Motor neuron (in vitro differentiated cells): ENCODE data around the gene NSD2. TPM values are rescaled to one million over a fixed set of nuclear protein-coding genes. Genes with fewer than 3 reads are reported as not detected.
A peak's percentile ranks its signal among the peaks of the same experiment; 100 is the strongest.

Source experiments
- ATAC-seq, 8 experiments: fragments of 200-7000 bp; cut with Tn5 transposase; replicated peaks in 6 of 8; 2 replicates each; pipeline ENCODE4 v1.8.0; 2021; ENCODE audit warnings: mild to moderate bottlenecking in 8 of 8, moderate library complexity in 8 of 8
- H3K27ac ChIP-seq, 2 donors: fragments of 250-450 bp; sonication (Bioruptor Pico); 2 replicates each; pipeline ENCODE4 v1.9.0; 2021; ENCODE audit warnings: antibody characterized with exemption in 2 of 2, mild to moderate bottlenecking in 2 of 2, moderate library complexity in 1 of 2
- H3K4me1 ChIP-seq, 2 donors: fragments of 250-450 bp; sonication (Bioruptor Pico); replicated peaks in 1 of 2; 2 replicates each; pipeline ENCODE4 v1.6.1; 2021; ENCODE audit warnings: antibody characterized with exemption in 2 of 2, mild to moderate bottlenecking in 2 of 2, moderate library complexity in 1 of 2
- H3K4me3 ChIP-seq, 5 donors: fragments of 250-450 bp; sonication (Bioruptor Pico); 2 replicates each; pipeline ENCODE4 v1.9.0; 2021; ENCODE audit warnings: antibody characterized with exemption in 5 of 5, mild to moderate bottlenecking in 5 of 5, moderate library complexity in 4 of 5
- WGBS, 10 experiments: fragments of 450-650 bp; shearing (Covaris generic); methylation state at CpG; one replicate each; pipeline ENCODE4 v1.0.0; 2022; 5-methylcytosine and 5-hydroxymethylcytosine counted together
- in situ Hi-C, 9 experiments: fragments of 400-800 bp; cut with MboI; loops; one replicate each; pipeline ENCODE4 v1.15.0; 2021; ENCODE audit warnings: low sequenced_read_pairs in 9 of 9, low pct_unique_long_range_greater_than_20kb in 2 of 9; ENCODE audit not compliant: unreplicated experiment in 9 of 9
- total RNA-seq, 8 experiments: library from RNA; unstranded; fragments of 300-600 nt; gene quantifications; 2 replicates each; pipeline versions ENCODE4 v1.2.3 to v1.2.4, GENCODE V29; 2022

The NSD2 gene
- total RNA-seq, 8 experiments from 2014 or later = 2.9 to 118 (median 63.8) TPM

DNA sequence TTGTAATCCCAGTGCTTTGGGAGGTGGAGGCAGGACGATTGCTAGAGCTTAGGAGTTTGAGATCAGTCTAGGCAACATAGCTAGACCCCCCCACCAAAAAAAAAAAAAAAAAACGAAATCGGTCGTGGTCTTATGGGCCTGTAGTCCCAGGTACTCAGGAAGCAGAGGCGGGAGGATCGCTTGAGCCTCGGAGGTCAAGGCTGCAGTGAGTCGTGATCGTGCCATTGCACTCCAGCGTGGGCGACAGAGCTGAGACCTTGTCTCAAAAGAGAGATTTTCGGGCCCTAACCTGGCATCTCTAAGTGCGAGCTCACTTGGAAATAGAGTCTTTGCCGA, 8.3 kb upstream of the NSD2 start:
- Histone ChIP-seq H3K4me1 (peaks cover 50 to 58% of the 10 kb centered on the region in 2 donors), H3K4me3 (no peak overlapping the region), H3K27ac (peak overlapping the region in 1 of 2 donors; percentile 92)
- in situ Hi-C loops = no loop called here
- no peak for ATAC-seq
- 50 to 100% (median 73%) methylated on average over 1 to 13 of the region's 14 CpGs; no CpG with 5 or more reads in 2 of the 10 experiments for WGBS, 10 experiments

DNA sequence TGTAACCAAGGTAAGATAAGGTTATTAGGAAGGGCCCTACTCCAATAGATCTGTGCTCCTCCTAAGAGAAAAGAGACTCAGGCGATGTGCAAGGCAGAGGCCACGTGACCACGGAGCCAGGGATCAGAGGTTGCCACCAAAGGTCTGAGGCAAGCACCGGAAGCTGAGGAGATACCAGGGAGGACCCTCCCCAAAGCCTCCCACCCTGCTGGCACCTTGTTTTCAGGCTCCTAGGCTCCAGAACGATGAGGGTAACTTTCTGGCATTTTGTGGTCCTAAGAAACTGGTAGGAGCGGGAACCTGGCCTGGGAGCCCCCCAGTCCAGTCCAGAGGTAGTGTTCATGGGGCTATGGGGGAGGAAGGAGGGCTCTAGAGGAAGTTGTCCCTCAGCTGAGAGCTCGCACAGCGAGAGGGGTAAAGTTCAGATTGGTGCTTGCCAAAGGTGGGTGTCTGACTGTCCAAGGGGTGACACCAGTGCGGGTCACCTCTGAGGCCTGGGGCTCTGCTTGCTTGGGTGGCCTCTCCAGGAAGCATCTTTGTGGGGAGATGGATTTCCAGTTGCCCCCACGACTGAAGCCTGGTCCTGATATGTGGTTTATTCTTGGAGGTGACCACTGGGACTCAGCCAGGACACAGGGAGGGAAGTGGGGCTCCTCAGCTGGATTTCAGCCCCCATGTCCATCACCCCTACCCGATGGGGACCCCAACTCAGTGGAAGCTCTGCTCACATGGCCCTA, 7.7 kb upstream of the NSD2 start:
- Histone ChIP-seq H3K4me3 (no peak overlapping the region), H3K4me1 (peaks cover 50 to 53% of the 10 kb centered on the region in 2 donors), H3K27ac (peak overlapping the region; percentile 78 to 92)
- in situ Hi-C loops = no loop called here
- 42 to 100% (median 100%) methylated on average over 2 to 3 of the region's 11 CpGs; no CpG with 5 or more reads in 5 of the 10 experiments for whole genome bisulfite sequencing, 10 experiments
- no peak for ATAC-seq

- whole genome bisulfite sequencing, 10 experiments = 0 to 66% (median 36%) methylated on average over 1 to 5 of the region's 17 CpGs; no CpG with 5 or more reads in 5 of the 10 experiments
- peak overlapping the region; percentile 78 to 92 for H3K27ac ChIP-seq
- in situ Hi-C loops = no loop called here
- peaks cover 45 to 47% of the 10 kb centered on the region in 2 donors for H3K4me1 ChIP-seq
- H3K4me3 ChIP-seq = no peak overlapping the region
- ATAC-seq = peak in 5 of 8 experiments; percentile 76 to 86 (median 84)
Measured at GRCh38 chr4:1864076-1865008, 6.9 kb upstream of the NSD2 start.

DNA sequence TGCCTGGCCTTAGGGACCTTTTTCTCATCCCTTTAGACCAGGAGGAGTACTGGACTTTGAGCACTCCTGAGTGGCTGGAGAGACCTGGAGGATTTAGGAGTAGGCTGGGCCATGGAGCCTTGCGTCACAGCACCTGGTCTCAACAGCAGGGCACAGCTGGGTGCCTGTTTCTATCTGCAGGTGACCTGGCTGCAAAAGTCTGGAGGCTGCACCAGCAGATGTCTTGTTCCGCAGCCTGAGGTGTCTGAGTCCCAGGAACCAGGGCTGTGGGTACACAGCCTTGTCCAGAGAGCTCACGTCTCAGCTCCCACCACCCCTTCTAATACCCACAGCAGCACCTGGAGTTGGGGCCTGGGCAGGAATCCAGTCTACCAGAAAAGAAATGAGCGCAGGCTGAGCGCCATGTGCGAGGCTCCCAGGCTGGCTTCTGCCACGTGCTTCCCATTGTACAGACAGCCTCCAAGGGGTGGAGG, 5.0 kb upstream of the NSD2 start:
- in situ Hi-C loops = no loop called here
- ATAC-seq = no peak
- no CpG with 5 or more reads among the region's 7 CpGs for WGBS, 10 experiments
- H3K27ac ChIP-seq = peak overlapping the region in 1 of 2 donors; percentile 92
- H3K4me1 ChIP-seq = peaks cover 51 to 52% of the 10 kb centered on the region in 2 donors
- H3K4me3 ChIP-seq = no peak overlapping the region

DNA sequence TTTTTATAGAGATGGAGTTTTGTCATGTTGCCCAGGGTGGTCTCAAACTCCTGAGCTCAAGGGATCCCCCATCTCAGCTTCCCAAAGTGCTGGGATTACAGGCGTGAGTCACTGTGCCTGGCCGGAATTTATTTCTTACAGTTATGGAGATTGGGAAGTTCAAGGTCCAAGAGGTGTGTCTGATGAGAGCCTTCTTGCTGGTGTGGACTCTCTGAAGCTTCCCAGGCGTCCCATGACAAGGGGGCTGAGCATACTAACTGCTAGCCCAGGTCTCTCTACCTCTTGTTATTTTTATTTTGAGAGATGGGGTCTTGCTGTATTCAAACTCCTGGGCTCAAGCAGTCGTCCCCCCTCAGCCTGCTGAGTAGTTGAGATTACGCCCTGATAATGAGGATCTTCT, 2.9 kb upstream of the NSD2 start:
- WGBS, 10 experiments = 29 to 100% (median 85%) methylated on average over 1 to 4 of the region's 5 CpGs; no CpG with 5 or more reads in 4 of the 10 experiments
- H3K27ac ChIP-seq = no peak overlapping the region
- H3K4me1 ChIP-seq = peaks cover 34 to 44% of the 10 kb centered on the region in 2 donors
- in situ Hi-C loops = no loop called here
- no peak overlapping the region for H3K4me3 ChIP-seq
- ATAC-seq = no peak

DNA sequence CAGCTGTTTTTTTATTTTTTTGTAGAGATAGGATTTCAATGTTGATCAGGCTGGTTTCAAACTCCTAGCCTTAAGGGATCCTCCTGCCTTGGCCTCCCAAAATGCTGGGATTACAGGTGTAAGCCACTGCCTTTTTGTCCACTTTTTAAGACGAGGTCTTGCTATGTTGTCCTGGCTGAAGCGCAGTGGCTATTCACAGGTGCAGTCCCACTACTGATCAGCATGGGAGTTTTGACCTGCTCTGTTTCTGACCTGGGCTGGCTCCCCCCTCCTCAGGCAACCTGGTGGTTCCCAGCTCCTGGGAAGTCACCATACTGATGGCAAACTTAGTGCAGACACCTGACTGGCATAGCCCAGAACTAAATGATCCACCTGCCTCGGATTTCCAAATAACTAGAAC, 2.3 kb upstream of the NSD2 start:
- Histone ChIP-seq H3K4me3 (no peak overlapping the region), H3K27ac (no peak overlapping the region), H3K4me1 (peaks cover 32 to 44% of the 10 kb centered on the region in 2 donors)
- in situ Hi-C loops = no loop called here
- 57 to 100% (median 98%) methylated on average over 1 to 3 of the region's 3 CpGs; no CpG with 5 or more reads in 4 of the 10 experiments for WGBS, 10 experiments
- ATAC-seq = no peak

DNA sequence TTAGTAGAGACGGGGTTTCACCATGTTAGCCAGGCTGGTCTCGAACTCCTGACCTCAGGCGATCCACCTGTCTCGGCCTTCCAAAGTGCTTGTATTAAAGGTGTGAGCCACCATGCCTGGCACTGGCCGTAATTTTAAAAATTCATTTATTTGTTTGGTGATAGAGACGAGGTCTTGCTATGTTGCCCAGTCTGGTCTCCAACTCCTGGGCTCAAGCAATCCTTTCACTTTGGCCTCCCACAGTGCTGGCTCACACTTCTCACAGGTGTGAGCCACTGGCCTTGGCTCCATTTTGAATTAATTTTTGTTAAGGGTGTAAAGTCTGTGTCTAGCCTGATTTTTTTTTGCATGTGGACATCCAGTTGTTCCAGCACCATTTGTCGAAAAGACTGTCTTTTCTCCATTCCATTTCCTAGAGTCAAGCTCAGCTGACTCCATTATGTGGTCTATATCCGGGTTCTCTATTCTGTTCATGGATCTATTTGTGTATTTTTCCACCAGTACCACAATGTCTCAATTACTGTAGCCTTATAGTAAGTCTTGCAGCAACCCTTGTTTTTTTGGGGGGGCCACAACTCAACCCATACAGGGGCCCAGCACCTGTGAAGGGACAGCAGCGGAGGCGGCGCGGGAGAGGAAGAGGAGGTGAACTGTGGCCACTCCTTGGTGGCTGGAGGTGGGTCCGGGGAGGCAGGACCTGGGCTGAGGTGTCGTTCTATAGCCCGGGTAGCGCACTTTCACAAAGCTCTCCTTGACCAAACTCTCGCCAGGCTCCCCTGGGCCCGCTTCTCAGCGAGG, 1.5 kb upstream of the NSD2 start:
- peak overlapping the region; percentile 62 to 99 (median 84) for H3K4me3 ChIP-seq
- no peak for ATAC-seq
- WGBS, 10 experiments = 10 to 96% (median 80%) methylated on average over 1 to 11 of the region's 19 CpGs
- in situ Hi-C loops = no loop called here
- peak overlapping the region; percentile 94 to 98 for H3K27ac ChIP-seq
- H3K4me1 ChIP-seq = peaks cover 28 to 40% of the 10 kb centered on the region in 2 donors

DNA sequence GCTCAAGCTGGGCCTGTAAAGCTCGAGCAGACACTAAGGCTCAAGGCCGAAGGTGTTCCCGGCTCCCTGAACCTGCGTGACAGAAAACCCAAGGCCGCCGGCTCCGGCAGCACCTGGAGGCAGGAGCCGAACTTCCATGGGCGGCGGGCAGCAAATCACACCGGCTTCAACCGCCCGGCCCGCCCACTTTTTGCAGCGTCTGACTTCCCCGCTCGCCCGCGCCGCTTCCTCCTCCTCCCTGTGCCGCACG, 940 bp upstream of the NSD2 start:
- peak overlapping the region; percentile 94 to 98 for H3K27ac ChIP-seq
- peak in 6 of 8 experiments; percentile 50 to 76 (median 54) for ATAC-seq
- in situ Hi-C loops = no loop called here
- 0% methylated on average over 1 of the region's 22 CpGs; no CpG with 5 or more reads in 9 of the 10 experiments for WGBS, 10 experiments
- H3K4me1 ChIP-seq = peaks cover 23 to 35% of the 10 kb centered on the region in 2 donors
- peak overlapping the region; percentile 62 to 99 (median 84) for H3K4me3 ChIP-seq

DNA sequence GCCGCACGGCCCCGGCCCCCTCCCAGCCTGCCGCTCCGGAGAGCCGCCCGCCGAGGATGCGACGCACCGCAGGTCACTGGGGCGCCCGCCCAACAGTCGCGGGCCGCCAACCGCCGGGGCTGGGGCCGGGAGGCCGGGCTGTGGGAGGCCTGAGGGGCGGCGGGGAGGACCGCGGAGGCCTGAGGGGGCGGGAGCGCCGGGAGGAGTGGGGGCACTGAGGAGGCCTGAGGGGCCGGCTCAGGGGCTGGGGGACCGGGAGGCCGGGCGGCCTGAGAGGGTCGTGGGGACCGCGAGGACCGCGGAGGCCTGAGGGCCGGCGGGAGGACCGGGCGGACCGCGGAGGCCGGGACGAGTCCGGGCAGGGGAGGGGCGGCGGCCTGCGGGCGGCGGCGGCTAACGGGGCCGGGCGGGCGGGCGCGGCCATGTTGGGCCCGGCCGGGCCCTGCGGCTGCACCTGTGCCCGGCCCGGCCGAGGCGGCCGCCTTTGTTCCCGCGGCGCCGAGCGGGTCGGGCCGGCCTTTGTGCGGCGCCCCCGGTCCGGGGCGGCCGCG, 353 bp downstream of the NSD2 start:
- no CpG with 5 or more reads among the region's 79 CpGs for WGBS, 10 experiments
- in situ Hi-C loops = no loop called here
- ATAC-seq = peak; percentile 2 to 59 (median 49)
- H3K27ac ChIP-seq = peak overlapping the region; percentile 95 to 98
- peaks cover 14 to 24% of the 10 kb centered on the region in 2 donors for H3K4me1 ChIP-seq
- H3K4me3 ChIP-seq = peak overlapping the region; percentile 62 to 99 (median 84)

GRCh38 chr4:1872870-1873269, 1.7 kb downstream of the NSD2 start:
- in situ Hi-C loops = no loop called here
- ATAC-seq = no peak
- H3K4me3 ChIP-seq = peak overlapping the region; percentile 62 to 99 (median 84)
- 0 to 41% (median 21%) methylated on average over 1 to 3 of the region's 3 CpGs for WGBS, 10 experiments
- peaks cover 14 to 24% of the 10 kb centered on the region in 2 donors for H3K4me1 ChIP-seq
- H3K27ac ChIP-seq = no peak overlapping the region

DNA sequence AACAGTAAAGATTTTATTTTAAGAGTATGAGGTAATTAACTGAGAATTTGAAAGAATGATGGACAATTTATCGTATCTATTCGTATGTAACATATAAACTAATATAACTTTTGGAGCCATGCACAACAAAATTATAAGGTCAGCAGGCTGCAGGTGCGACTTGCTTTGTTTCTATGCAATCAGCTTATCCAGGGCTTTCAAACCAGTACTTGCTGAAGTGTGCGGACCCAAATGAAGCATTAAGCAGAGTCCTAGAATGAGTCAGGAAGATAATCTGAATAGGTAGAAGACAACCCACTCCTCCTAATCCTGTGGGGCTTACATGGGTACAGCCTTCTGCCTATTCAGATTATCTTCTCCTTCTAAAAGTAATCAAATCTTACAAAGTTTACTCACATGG, 2.1 kb downstream of the NSD2 start:
- WGBS, 10 experiments = 62 to 100% (median 86%) methylated on average over 1 to 4 of the region's 4 CpGs
- Histone ChIP-seq H3K4me1 (peaks cover 14 to 24% of the 10 kb centered on the region in 2 donors), H3K27ac (no peak overlapping the region), H3K4me3 (peak overlapping the region in 1 of 5 donors; percentile 79)
- ATAC-seq = no peak
- in situ Hi-C loops = no loop called here

GRCh38 chr4:1873776-1874175, 2.6 kb downstream of the NSD2 start:
- no peak for ATAC-seq
- Histone ChIP-seq H3K4me1 (peaks cover 14 to 24% of the 10 kb centered on the region in 2 donors), H3K27ac (no peak overlapping the region), H3K4me3 (no peak overlapping the region)
- in situ Hi-C loops = no loop called here
- 52 to 100% (median 70%) methylated on average over 1 to 3 of the region's 3 CpGs; no CpG with 5 or more reads in 1 of the 10 experiments for WGBS, 10 experiments
